Measurements from ENCODE around the gene RNF213.
A peak's percentile ranks its signal among the peaks of the same experiment; 100 is the strongest.

RNF213 gene

DNA sequence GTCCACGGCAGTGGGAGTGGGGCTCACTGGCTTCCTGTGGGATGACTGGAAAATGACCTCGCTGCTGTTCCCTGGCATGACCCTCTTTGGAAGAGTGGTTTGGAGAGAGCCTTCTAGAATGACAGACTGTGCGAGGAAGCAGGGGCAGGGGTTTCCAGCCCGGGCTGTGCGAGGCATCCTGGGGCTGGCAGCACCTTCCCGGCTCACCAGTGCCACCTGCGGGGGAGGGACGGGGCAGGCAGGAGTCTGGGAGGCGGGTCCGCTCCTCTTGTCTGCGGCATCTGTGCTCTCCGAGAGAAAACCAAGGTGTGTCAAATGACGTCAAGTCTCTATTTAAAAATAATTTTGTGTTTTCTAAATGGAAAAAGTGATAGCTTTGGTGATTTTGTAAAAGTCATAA lies 7.8 kb upstream of the RNF213 start:
- DNase-seq = peak in 1 of 2 donors; percentile 29

DNA sequence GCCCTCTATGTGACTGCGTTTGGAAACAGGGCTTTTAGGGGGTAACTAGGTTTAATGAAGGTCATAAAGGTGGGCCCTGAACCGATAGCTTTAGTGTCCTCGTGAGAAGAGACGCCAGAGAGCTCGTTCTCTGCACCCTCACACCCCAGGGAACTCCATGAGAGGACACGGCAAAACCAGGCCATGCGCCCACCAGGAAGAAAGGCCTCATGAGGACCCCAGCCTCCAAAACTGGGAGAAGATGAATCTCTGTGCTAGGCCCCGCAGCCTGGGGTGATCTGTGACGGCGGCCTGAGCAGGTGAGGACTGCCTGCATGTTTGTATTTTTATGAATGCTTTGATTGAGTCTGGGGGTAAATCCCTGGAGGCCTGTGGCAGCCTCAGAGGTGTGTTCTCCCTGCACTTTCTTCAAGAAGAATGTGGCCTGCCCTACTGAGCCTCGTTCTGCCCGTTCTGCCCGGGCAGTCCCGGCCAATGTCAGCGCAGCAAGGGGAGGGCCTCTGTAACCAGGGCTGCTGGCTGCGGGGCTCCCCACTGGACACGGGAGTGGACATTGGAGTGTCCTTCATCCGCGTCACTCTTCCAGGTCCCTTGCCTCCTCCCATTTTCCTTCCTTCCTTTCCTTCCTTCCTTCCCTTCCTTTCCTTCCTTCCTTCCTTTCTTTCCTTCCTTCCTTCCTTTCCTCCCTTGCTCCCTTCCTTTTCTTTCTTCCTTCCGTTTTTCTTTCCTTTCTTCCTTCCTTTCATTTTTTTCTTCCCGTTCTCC lies 6.8 kb upstream of the RNF213 start:
- DNase-seq = no peak

- DNase-seq = peak; percentile 74 to 84
These were observed 6.0 kb upstream of the RNF213 start for GRCh38 chr17:80254396-80255251.

GRCh38 chr17:80256034-80256350 lies 4.7 kb upstream of the RNF213 start:
- no peak for DNase-seq

DNA sequence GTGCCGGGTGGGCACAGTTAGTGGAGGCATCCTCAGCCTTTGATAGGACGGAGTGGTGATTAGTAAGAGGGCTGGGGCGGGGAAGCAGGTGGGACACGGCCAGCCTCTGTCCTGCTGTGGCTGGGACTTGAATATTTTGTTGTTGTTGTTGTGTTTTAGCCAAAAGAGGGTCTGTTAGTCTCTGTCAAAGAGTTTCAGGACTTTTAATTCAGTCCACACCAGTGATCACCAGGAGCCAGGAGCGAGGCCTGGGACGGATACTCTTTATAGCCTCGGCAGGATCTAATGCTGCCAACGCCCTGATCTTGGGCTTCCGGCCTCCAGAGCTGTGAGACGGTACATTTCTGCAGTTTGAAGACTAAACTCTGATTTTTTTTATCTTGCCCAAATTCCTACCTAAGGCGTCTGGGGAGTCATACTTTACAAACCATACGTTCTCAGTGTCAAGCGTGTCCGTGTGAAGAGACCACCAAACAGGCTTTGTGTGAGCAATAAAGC lies 2.9 kb upstream of the RNF213 start:
- no peak for DNase-seq

DNA sequence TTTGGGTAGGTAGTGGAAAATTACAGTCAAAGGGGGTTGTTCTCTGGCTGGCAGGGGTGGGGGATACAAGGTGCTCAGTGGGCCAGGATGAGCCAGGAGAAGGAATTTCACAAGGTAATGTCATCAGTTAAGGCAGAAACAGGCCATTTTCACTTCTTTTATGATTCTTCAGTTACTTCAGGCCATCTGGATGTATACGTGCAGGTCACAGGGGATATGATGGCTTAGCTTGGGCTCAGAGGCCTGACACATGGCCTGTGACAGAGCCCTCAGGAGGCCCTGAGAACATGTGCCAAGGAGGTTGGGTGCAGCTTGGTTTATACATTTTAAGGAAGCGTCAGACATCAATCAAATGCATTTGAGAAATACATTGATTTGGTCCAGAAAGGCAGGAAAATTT lies 2.4 kb upstream of the RNF213 start:
- DNase-seq = peak in 1 of 2 donors; percentile 36

- no peak for DNase-seq
These were observed 1.1 kb upstream of the RNF213 start for GRCh38 chr17:80259457-80260068.

GRCh38 chr17:80260069-80260535 lies 550 bp upstream of the RNF213 start:
- peak; percentile 57 to 80 for DNase-seq

GRCh38 chr17:80261159-80261894 lies 675 bp downstream of the RNF213 start:
- peak; percentile 17 to 38 for DNase-seq

- no peak for DNase-seq
These were observed 1.2 kb downstream of the RNF213 start for GRCh38 chr17:80261895-80262279.

DNA sequence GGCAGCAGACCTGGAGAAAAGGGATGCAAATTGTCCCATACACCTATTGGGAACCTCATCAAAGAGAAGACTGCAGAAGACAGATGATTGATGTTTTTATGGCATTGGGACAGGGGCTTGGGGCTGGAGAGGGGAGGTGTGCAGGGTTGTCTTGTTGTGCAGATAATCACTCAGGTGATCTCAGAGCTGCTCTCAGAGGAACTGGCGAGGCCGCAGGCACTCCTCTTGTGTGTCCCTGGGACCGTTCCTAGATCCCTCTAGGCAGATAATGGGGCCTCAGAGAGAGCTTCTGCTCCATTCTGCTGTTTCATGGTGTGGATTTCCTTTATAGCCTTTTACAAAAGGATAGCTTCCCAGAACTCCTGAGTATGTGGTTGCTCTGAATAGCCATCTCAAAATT lies 1.6 kb downstream of the RNF213 start:
- no peak for DNase-seq

GRCh38 chr17:80262775-80263244 lies 2.2 kb downstream of the RNF213 start:
- no peak for DNase-seq

DNA sequence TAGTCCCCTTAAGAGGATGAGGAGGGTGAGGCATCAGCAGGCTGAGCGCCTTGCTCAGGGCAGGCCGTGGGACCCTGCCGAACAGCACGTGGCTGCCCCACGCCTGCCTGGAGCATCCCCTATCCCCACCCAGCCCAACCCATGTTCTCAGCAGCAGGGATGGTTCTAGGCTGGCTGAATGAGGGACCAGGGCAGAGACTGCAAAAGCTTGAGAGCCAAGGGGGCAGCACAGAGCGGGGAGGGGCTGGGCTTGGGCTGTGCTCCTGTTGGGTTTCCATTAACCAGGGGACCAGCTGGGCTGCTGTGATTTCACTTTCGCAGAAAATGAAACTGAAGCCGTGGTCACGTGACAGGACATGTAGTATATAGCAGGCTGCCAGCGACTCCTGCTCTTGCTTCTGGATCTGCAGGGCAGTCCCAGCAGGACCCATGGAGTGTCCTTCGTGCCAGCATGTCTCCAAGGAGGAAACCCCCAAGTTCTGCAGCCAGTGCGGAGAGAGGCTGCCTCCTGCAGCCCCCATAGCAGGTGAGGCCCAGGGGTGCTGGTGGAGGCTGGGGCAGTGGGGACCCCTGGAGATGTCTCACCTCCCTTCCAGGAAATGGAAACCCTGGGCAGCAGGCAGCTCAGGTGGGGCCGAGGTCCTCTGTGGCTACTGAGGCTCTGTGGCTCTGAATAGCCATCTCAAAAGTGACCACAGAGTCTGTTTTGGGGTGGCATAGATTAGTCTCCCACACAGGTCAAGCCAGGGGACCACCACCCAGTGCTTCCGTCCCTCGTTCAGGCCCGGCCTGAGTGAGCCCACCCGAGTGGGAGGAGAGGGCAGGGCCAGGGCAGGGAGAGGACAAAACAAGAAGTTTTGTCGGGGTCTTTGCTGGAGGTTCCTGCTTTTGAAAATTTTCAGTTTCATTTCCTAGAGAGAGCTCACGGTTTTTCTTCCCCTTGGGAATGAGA lies 2.9 kb downstream of the RNF213 start:
- DNase-seq = peak; percentile 86 to 92

DNA sequence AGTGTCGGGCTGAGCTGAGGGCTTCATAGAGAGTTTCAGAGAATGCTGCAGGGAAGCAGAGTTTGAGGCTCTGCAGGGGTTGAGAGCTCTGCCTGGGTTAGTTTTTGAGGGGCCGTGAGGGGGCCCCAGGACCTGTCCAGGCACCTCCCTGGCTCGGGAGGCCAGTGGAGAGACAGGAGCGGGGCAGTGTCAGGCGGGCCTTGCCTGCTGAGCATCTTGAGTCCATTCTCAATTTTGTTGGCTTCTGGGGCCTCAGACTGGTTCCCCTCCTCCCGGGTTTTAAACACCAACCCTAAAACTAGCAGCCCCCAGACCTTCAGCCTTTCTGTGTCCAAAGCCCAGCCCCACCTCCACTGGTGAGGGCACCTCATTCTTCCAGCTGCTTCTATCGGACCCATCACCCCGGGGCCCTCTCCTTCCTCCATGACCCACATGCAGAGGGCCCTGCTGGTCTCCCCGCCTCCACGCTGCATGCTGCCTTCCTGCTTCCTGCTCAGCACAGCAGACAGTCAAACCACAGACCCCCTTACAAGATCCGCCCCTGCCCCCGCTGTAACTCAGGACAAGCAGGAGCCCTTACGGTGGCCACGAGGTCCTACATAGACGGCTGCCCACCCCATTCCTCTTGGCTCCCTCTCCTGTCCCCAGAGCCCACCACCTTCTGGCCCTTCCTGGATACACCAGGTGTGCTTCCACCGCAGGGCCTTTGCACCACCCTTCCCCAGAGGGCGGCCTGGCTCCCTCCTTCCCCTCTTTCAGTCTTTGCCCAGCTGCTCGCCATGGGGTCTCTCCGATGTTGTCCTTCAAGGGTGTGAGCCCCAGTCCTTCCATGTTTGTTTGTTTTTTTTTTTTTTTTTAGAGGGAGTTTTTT lies 3.8 kb downstream of the RNF213 start:
- DNase-seq = peak; percentile 28 to 65

GRCh38 chr17:80265205-80266068 lies 4.8 kb downstream of the RNF213 start:
- DNase-seq = no peak

DNA sequence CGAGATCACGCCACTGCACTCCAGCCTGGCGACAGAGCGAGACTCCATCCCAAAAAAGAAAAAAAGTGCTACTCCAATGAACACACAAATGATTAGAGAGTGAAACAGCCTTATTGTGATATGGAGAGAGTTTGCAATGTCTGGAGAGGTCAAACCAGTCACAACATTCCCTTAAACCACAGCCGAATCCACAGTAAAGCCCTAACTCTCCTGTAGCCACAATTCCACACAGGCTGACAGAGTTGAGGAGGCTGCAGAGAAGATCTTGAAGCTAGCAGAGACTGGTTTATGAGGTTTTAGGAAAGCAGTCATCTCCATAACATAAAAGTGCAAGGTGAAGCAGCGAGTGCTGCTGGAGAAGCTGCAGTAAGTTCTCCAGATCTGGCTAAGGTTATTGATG lies 6.7 kb downstream of the RNF213 start:
- no peak for DNase-seq

GRCh38 chr17:80268427-80268826 lies 7.8 kb downstream of the RNF213 start:
- DNase-seq = no peak

GRCh38 chr17:80269405-80269807 lies 8.8 kb downstream of the RNF213 start:
- DNase-seq = no peak

DNA sequence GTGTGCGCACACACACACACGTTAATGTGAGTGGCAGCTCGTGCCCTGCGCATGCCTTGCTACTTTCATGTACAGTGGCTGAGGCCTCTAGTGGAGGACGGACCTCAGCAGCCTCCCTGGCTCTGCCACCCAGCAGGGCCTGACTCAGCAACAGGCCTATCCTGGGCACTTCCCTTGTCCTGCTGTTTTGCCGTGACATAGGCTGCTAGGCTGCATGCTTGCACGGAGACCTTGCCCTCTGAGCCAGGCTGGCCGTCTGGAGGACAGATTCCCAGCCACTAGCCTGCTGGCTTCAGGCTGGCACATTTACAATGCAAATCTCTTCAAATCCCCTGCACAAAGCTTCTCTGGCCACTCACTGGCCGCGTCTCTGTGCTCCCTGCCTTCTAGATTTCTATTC lies 9.5 kb downstream of the RNF213 start:
- no peak for DNase-seq
